Measurements from ENCODE around the gene FMO1. TPM values are rescaled to one million over a fixed set of nuclear protein-coding genes. Genes with fewer than 3 reads are reported as not detected.
A peak's percentile ranks its signal among the peaks of the same experiment; 100 is the strongest.

FMO1 gene
- total RNA-seq, 1 experiment from 2014 or later: not detected

DNA sequence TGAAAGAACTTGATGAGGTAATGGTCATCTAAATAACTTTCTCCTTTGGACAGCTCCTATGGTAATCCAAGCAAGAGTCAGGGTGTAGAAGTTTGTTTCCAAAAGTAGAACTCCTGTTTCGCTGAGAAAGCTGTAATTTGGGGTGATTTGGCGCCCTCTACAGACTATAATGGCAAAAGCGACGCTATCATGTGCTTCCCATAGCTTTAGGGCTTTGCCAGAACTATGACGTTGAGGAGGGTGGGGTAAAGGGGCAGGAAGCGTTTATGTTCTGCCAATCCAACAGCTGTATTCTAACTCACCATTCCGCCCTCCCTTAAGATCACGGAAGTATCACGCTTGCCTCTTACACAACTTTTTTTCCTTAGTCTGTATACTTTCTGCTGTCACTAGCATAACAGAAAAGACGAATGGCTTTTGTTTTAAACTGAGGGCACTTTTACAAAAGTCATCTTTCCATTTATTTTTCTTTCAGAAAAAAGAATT, 65.6 kb downstream of the FMO1 start, which contains the start of gene FMO4:
FMO4 (plus strand) TSS at position 349 of the 486 bp plus-strand sequence. CDS start 5,643 bp downstream, outside the sequence.
- H3K9me3 ChIP-seq (ENCODE audit: insufficient read depth, low read depth): no peaks in the 10 kb centered on the region
- no TSS peak for BruUV-seq (replicated peaks)
- POLR2A ChIA-PET (ENCODE audit: unreplicated experiment): interaction anchor here (0.5 kb wide), 2 partner anchors 23 to 383 kb away, joined by 4 to 6 read pairs; no protein-coding TSS in a partner anchor

DNA sequence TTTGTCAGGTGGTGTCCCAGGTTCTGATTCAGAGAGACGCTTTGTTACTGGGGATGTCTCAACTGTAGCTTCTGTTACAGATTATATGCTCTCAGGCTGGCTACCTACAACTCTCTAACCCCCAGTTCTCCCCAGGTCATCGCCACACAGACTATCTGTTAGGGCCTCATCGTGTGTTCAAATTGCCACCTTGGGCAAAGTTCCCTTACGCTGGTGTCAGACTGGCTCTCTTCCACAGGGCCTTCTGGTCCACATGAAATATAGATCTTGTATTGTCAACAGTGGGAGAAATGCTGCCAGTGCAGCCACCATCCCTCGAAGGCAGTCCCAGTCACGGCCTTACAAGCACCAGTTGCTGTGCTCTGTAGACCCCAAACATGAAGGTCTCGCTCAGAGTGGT, 81.0 kb downstream of the FMO1 start:
- CTCF ChIA-PET: no interaction called here

More for the DNA sequence above, 65.6 kb downstream of the FMO1 start, which contains the start of gene FMO4:
- no peaks in the 10 kb centered on the region for H4K20me1 ChIP-seq (ENCODE audit: insufficient read depth)
- H3K79me2 ChIP-seq (ENCODE audit: low read depth): no peaks in the 10 kb centered on the region
- no peaks in the 10 kb centered on the region for H3K9me2 ChIP-seq (ENCODE audit: insufficient read depth)
- intact Hi-C loops (cut with micrococcal nuclease; ENCODE audit: unreplicated experiment): loop anchor here (10.0 kb wide), 1 partner anchor 171 kb away; the partner anchor contains the start of gene PRRC2C
- H3F3A ChIP-seq (ENCODE audit: insufficient read depth, low read depth): peaks cover 8% of the 10 kb centered on the region; the same call in 1 of the 2 replicates
- H3K36me3 ChIP-seq (ENCODE audit: low read depth): no peaks in the 10 kb centered on the region
- H3K4me2 ChIP-seq: peak within 1 kb of the TSS; percentile 43; the same call in 1 of the 2 replicates
- no peak within 1 kb of the TSS for H3K27ac ChIP-seq
- H3K27me3 ChIP-seq (ENCODE audit: insufficient read depth, low read depth): peaks cover 8% of the 10 kb centered on the region; the same call in 1 of the 2 replicates
- peak; percentile 62 to 85 for DNase-seq
- CTCF ChIA-PET: interaction anchor here (0.6 to 1.8 kb wide), 6 partner anchors 9 to 1385 kb away, joined by 3 to 10 read pairs (median 3); no protein-coding TSS in a partner anchor
- peak within 1 kb of the TSS; percentile 7; the same call in 1 of the 2 replicates for H3K4me3 ChIP-seq
- no peaks in the 10 kb centered on the region for H3K4me1 ChIP-seq (replicated peaks; ENCODE audit: insufficient read depth)
- 0 out of 2 replicates have a peak within 1 kb of the TSS, but pooled peaks have one; percentile 34 for H2AFZ ChIP-seq
- TF ChIP-seq, protein P1, sequence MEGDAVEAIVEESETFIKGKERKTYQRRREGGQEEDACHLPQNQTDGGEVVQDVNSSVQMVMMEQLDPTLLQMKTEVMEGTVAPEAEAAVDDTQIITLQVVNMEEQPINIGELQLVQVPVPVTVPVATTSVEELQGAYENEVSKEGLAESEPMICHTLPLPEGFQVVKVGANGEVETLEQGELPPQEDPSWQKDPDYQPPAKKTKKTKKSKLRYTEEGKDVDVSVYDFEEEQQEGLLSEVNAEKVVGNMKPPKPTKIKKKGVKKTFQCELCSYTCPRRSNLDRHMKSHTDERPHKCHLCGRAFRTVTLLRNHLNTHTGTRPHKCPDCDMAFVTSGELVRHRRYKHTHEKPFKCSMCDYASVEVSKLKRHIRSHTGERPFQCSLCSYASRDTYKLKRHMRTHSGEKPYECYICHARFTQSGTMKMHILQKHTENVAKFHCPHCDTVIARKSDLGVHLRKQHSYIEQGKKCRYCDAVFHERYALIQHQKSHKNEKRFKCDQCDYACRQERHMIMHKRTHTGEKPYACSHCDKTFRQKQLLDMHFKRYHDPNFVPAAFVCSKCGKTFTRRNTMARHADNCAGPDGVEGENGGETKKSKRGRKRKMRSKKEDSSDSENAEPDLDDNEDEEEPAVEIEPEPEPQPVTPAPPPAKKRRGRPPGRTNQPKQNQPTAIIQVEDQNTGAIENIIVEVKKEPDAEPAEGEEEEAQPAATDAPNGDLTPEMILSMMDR (conservative IDR thresholded peaks at IDR 0.05): peak; percentile 73
- TF ChIP-seq EZH2 (IDR thresholded peaks at IDR 0.05; ENCODE audit: low read depth): no peak

DNA sequence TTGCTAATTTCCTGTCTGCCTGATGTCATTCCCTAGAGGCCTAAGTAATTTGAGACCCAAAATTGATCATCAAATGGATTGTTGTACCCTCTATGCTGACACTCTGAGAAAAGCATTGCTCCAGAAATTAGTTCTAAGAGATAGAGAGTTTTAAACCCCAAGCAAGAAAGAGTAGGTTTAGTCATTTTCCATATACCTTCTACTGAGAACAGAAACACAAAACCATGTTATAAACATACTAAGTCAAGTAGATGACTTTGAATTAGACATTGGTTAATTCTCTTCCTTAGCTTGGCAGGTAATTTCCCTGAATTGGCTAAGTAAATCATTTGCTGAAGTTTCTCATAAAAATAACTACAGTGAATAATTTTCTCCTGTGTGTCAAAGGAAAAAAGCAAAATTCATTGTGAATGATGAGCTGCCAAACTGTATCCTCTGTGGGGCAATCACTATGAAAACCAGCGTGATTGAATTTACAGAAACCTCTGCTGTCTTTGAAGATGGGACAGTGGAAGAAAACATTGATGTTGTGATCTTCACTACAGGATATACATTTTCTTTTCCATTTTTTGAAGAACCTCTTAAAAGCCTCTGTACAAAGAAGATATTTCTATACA, 85.8 kb downstream of the FMO1 start:
- Histone ChIP-seq H3K79me2 (ENCODE audit: low read depth) (no peaks in the 10 kb centered on the region), H4K20me1 (ENCODE audit: insufficient read depth) (no peaks in the 10 kb centered on the region), H3K36me3 (ENCODE audit: low read depth) (no peaks in the 10 kb centered on the region), H3F3A (ENCODE audit: insufficient read depth, low read depth) (no peaks in the 10 kb centered on the region), H3K4me1 (replicated peaks; ENCODE audit: insufficient read depth) (no peaks in the 10 kb centered on the region), H3K9me3 (ENCODE audit: insufficient read depth, low read depth) (no peaks in the 10 kb centered on the region), H3K9me2 (ENCODE audit: insufficient read depth) (no peaks in the 10 kb centered on the region; the same call in 1 of the 2 replicates), H3K27me3 (ENCODE audit: insufficient read depth, low read depth) (no peaks in the 10 kb centered on the region), H3K27ac (no peak overlapping the region), H3K4me2 (no peak overlapping the region), H3K4me3 (no peak overlapping the region), H2AFZ (no peak overlapping the region)
- no peak for TF ChIP-seq EZH2 (IDR thresholded peaks at IDR 0.05; ENCODE audit: low read depth)
- TF ChIP-seq, protein P1 (conservative IDR thresholded peaks at IDR 0.05): no peak
- CTCF ChIA-PET: no interaction called here
- intact Hi-C loops (cut with micrococcal nuclease; ENCODE audit: unreplicated experiment): no loop called here
- no TSS peak for BruUV-seq (replicated peaks)
- POLR2A ChIA-PET (ENCODE audit: unreplicated experiment): no interaction called here
- no peak for DNase-seq

More for the DNA sequence above, 81.0 kb downstream of the FMO1 start:
- Histone ChIP-seq H3K36me3 (ENCODE audit: low read depth) (no peaks in the 10 kb centered on the region), H3K4me2 (no peak overlapping the region), H3K9me3 (ENCODE audit: insufficient read depth, low read depth) (0 out of 2 replicates have a peak, but pooled peaks cover 3% of the 10 kb centered on the region), H4K20me1 (ENCODE audit: insufficient read depth) (no peaks in the 10 kb centered on the region), H3K79me2 (ENCODE audit: low read depth) (no peaks in the 10 kb centered on the region), H2AFZ (no peak overlapping the region), H3K27ac (no peak overlapping the region), H3K27me3 (ENCODE audit: insufficient read depth, low read depth) (no peaks in the 10 kb centered on the region), H3F3A (ENCODE audit: insufficient read depth, low read depth) (no peaks in the 10 kb centered on the region), H3K4me3 (no peak overlapping the region), H3K4me1 (replicated peaks; ENCODE audit: insufficient read depth) (no peaks in the 10 kb centered on the region), H3K9me2 (ENCODE audit: insufficient read depth) (no peaks in the 10 kb centered on the region; the same call in 1 of the 2 replicates)
- BruUV-seq (replicated peaks): no TSS peak
- intact Hi-C loops (cut with micrococcal nuclease; ENCODE audit: unreplicated experiment): no loop called here
- POLR2A ChIA-PET (ENCODE audit: unreplicated experiment): no interaction called here
- DNase-seq: no peak
- TF ChIP-seq EZH2 (IDR thresholded peaks at IDR 0.05; ENCODE audit: low read depth): no peak
- TF ChIP-seq, protein P1 (conservative IDR thresholded peaks at IDR 0.05): no peak

Other genes starting within 250 kb of the FMO1 start
- not detected in 2 replicates for gene FMO3, start 157.6 kb upstream of the FMO1 start, total RNA-seq (2021)
- not detected in 2 replicates for gene FMO2, start 63.2 kb upstream of the FMO1 start, total RNA-seq (2021)
- gene FMO4, start 65.7 kb downstream of the FMO1 start, total RNA-seq (2021): 0.28 and 0.61 TPM in 2 replicates
- gene PRRC2C, start 237.0 kb downstream of the FMO1 start, total RNA-seq (2021): 99.2 and 136 TPM in 2 replicates